Hematopoietic multipotent progenitor cell (in vitro differentiated cells): ENCODE results near the gene SP4. TPM values are rescaled to one million over a fixed set of nuclear protein-coding genes. Genes with fewer than 3 reads are reported as not detected.

Experiments used
- small RNA-seq: library from RNA; depleted of rRNA; stranded (forward); fragments of <200 nt; gene quantifications from one replicate; pipeline ENCODE3, GENCODE V24; 2012
- total RNA-seq: library from RNA; depleted of rRNA; stranded (reverse); fragments of >200 nt; gene quantifications from one replicate; pipeline ENCODE4 v1.2.3, GENCODE V29; 2012

Gene SP4
- total RNA-seq, 1 donor = 17.5 TPM

Small RNAs within 50 kb of the gene (small RNA-seq; reads per million reads assigned to genes)
- gene MIR1183 (not detected), gene RNU1-15P (not detected)

Other genes starting within 250 kb of the SP4 start
- under 0.01 TPM for gene DNAH11, start 115.0 kb downstream of the SP4 start, total RNA-seq